HEK293 (cell line): ENCODE results near the gene PJVK.

ENCODE experiments used
- CTCF ChIA-PET: fragments of 350-600 bp; formaldehyde crosslinking; extraction: SDS; loops from one replicate; lab custom pipeline; 2021; ENCODE audit warnings: antibody characterized with exemption; lab: Yijun Ruan, JAX
- POLR2A ChIA-PET: fragments of 300-600 bp; formaldehyde crosslinking; extraction: SDS; loops from one replicate; lab custom pipeline; 2020; ENCODE audit warnings: antibody characterized with exemption, inconsistent platforms; lab: Yijun Ruan, JAX
- H3K27ac ChIP-seq: fragments of 200-500 bp; sonication (Bioruptor generic); 2 replicates; pipeline ENCODE4 v1.5.1; 2014; ENCODE audit warnings: low read depth, low read length, control low read depth, inconsistent platforms; ENCODE audit errors: extremely low read depth
- H3K36me3 ChIP-seq, 2 experiments: fragments of 200-500 bp in 1 of 2; sonication (Bioruptor generic) in 1 of 2; 1 replicate in 1 of 2; 2 replicates in 1 of 2; pipeline ENCODE4 v1.5.1; 2014 to 2017; ENCODE audit warnings: inconsistent platforms in 2 of 2, low read length in 2 of 2; ENCODE audit not compliant: control insufficient read depth in 2 of 2, insufficient read depth in 1 of 2
- H3K4me1 ChIP-seq: fragments of 200-500 bp; sonication (Bioruptor generic); 2 replicates; pipeline ENCODE4 v1.5.1; 2014; ENCODE audit warnings: mild to moderate bottlenecking, low read length, inconsistent platforms; ENCODE audit not compliant: control insufficient read depth, insufficient read depth
- H3K4me3 ChIP-seq: 2 replicates; pipeline ENCODE4 v1.5.1; 2011; ENCODE audit warnings: low read depth, mild to moderate bottlenecking, control low read depth, low read length, moderate library complexity
- H3K9me3 ChIP-seq: fragments of 200-500 bp; sonication (Bioruptor generic); 2 replicates; pipeline ENCODE4 v1.5.1; 2014; ENCODE audit warnings: low read depth, low read length, inconsistent platforms; ENCODE audit not compliant: control insufficient read depth, insufficient read depth
- BCL11A ChIP-seq: fragments of 450-650 bp; formaldehyde crosslinking; IDR thresholded peaks from 2 replicates; pipeline ENCODE4 v1.5.1; 2016; ENCODE audit warnings: low read depth, missing biosample characterization, missing genetic modification characterization
- GLI4 ChIP-seq: fragments of 450-650 bp; formaldehyde crosslinking; IDR thresholded peaks from 2 replicates; pipeline ENCODE4 v1.5.1; 2016; ENCODE audit warnings: missing biosample characterization, missing genetic modification characterization
- MYNN ChIP-seq: fragments of 450-650 bp; formaldehyde crosslinking; IDR thresholded peaks from 2 replicates; pipeline ENCODE4 v1.5.1; 2016; ENCODE audit warnings: missing biosample characterization, missing genetic modification characterization, borderline replicate concordance
- REPIN1 ChIP-seq: fragments of 450-650 bp; formaldehyde crosslinking; IDR thresholded peaks from 2 replicates; pipeline ENCODE4 v1.5.1; 2017; ENCODE audit warnings: missing biosample characterization, missing genetic modification characterization, low read depth
- SP2 ChIP-seq: fragments of 450-650 bp; formaldehyde crosslinking; IDR thresholded peaks from 2 replicates; pipeline ENCODE4 v1.5.1; 2016; ENCODE audit warnings: missing biosample characterization, missing genetic modification characterization
- YY2 ChIP-seq: fragments of 450-650 bp; formaldehyde crosslinking; IDR thresholded peaks from 2 replicates; pipeline ENCODE4 v1.5.1; 2016; ENCODE audit warnings: missing biosample characterization, missing genetic modification characterization
- ZBTB1 ChIP-seq: fragments of 450-650 bp; formaldehyde crosslinking; IDR thresholded peaks from 2 replicates; pipeline ENCODE4 v1.5.1; 2016; ENCODE audit warnings: missing biosample characterization, missing genetic modification characterization
- ZBTB17 ChIP-seq: fragments of 450-650 bp; formaldehyde crosslinking; IDR thresholded peaks from 2 replicates; pipeline ENCODE4 v1.5.1; 2016; ENCODE audit warnings: missing biosample characterization, missing genetic modification characterization
- ZBTB48 ChIP-seq: fragments of 450-650 bp; formaldehyde crosslinking; IDR thresholded peaks from 2 replicates; pipeline ENCODE4 v1.5.1; 2016; ENCODE audit warnings: missing biosample characterization, missing genetic modification characterization
- ZNF155 ChIP-seq: fragments of 450-650 bp; formaldehyde crosslinking; IDR thresholded peaks from 2 replicates; pipeline ENCODE4 v1.5.1; 2016; ENCODE audit warnings: missing biosample characterization, missing genetic modification characterization
- ZNF335 ChIP-seq: fragments of 450-650 bp; formaldehyde crosslinking; conservative IDR thresholded peaks from 2 replicates; pipeline ENCODE4 v1.5.1; 2016; ENCODE audit warnings: missing biosample characterization, missing genetic modification characterization
- ZNF366 ChIP-seq: fragments of 450-650 bp; formaldehyde crosslinking; conservative IDR thresholded peaks from 2 replicates; pipeline ENCODE4 v1.5.1; 2016; ENCODE audit warnings: missing biosample characterization, missing genetic modification characterization
- ZNF501 ChIP-seq: fragments of 450-650 bp; formaldehyde crosslinking; IDR thresholded peaks from 2 replicates; pipeline ENCODE4 v1.5.1; 2016; ENCODE audit warnings: missing biosample characterization, missing genetic modification characterization
- ZNF555 ChIP-seq: fragments of 450-650 bp; formaldehyde crosslinking; conservative IDR thresholded peaks from 2 replicates; pipeline ENCODE4 v1.5.1; 2017; ENCODE audit warnings: missing biosample characterization, mild to moderate bottlenecking, missing genetic modification characterization, inconsistent platforms
- ZNF596 ChIP-seq: fragments of 450-650 bp; IDR thresholded peaks from 2 replicates; pipeline ENCODE4 v1.5.0; 2018; ENCODE audit warnings: missing biosample characterization, mild to moderate bottlenecking, missing genetic modification characterization, moderate library complexity
- ZNF660 ChIP-seq: fragments of 450-650 bp; IDR thresholded peaks from 2 replicates; pipeline ENCODE4 v1.5.1; 2018; ENCODE audit warnings: missing biosample characterization, mild to moderate bottlenecking, missing genetic modification characterization
- ZSCAN30 ChIP-seq: fragments of 450-650 bp; IDR thresholded peaks from 2 replicates; pipeline ENCODE4 v1.5.1; 2018; ENCODE audit warnings: missing biosample characterization, mild to moderate bottlenecking, missing genetic modification characterization, moderate library complexity
- TF ChIP-seq, protein P1 (sequence below): fragments of 450-650 bp; formaldehyde crosslinking; IDR thresholded peaks from 2 replicates; pipeline ENCODE4 v1.5.1; 2016; ENCODE audit warnings: missing biosample characterization, missing genetic modification characterization, borderline replicate concordance
- TF ChIP-seq, protein P2 (sequence below): fragments of 450-650 bp; formaldehyde crosslinking; IDR thresholded peaks from 2 replicates; pipeline ENCODE4 v1.5.1; 2016; ENCODE audit warnings: missing biosample characterization, missing genetic modification characterization

The PJVK gene

DNA sequence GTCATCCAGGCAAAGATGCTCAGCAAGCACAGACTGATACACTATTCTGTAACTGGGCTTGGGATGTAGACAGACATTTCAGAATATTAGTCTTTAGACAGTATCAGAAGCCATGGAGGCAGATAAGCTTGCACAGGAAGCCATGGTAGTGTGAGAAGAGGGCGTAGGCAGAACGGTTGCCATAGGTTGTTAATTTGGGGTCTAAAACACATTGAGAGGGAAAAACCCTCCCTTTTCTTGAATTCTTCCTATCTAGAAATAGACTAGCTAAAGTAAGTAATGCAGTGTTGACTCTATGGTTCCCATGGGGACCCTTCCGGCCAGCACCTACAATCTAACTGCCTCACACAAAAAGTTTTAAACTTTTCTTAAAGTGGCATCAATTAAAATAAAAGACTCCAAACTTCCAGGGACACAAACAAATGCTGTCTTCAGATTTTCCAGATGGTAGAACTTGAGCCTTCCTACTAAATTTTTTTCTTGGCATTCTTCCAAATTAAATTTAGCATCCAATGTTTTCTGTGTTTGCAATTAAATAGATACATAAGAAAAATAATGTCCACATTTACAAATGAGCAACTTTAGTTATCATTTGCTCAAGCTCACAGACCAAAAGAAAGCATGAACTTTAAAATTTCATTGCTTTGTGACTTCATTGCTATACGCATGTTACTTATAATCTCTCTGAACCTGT lies 2.1 kb upstream of the PJVK start:
- H3K36me3 ChIP-seq, result peaks cover 9 to 52% of the 10 kb centered on the region in 2 experiments
- ChIA-PET POLR2A (interaction anchor here (0.6 to 1.9 kb wide), 3 partner anchors 16 to 18 kb away, joined by 3 to 6 read pairs (median 6); no protein-coding TSS in a partner anchor), CTCF (interaction anchor here (0.7 to 3.3 kb wide), 5 partner anchors 32 to 143 kb away, joined by 3 to 16 read pairs (median 4); no protein-coding TSS in a partner anchor)
- TF ChIP-seq BCL11A (tag by site-specific recombination) (no peak), YY2 (tag by site-specific recombination) (no peak), ZSCAN30 (no peak), MYNN (tag by site-specific recombination) (peak; percentile 86), ZBTB1 (tag by site-specific recombination) (no peak)
- TF ChIP-seq, all 188 proteins: peak for 1
- no peaks in the 10 kb centered on the region for H3K9me3 ChIP-seq
- 0 out of 2 replicates have a peak, but pooled peaks cover 9% of the 10 kb centered on the region for H3K4me1 ChIP-seq
- H3K4me3 ChIP-seq, result peak overlapping the region; percentile 92; the same call in 1 of the 2 replicates
- H3K27ac ChIP-seq, result no peak overlapping the region

DNA sequence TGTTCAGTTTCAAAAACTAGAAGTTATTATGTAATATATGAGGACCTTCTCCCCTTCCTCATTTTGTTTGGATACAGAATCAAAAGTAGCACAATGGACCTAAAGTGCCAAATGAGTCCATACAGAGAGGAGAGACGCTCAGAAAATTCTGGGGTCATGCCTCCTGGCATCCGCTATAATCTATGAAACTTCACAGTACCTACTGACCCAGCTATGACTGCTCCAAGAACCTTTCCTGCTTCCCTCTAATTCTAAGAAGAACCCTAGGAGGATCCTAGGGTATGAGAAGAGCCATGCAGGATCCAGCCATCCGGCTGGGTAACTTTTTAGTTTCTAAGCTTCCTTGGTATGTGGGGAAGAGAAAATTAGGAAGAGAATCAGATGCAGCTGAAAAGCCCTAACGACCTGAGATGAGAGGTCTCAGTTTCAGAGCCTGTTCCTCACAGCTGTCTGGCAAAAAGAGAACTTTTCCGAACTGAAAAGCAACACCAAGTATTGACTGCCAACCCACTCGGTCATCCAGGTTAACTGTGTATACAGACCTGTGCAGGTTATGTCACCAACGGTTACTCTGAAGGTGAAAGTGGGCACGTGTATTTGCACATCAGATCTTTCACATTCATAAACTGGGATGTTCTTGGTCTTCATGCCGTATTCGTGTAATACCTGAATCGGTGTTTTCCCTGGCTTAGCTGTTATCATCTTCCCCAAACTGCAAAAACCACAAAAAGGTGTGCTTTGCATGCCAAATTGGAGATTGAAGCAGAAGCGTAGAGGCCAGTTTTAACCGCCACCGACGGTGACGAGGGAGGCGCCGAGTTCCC lies 1.3 kb upstream of the PJVK start:
- CTCF ChIA-PET, result interaction anchor here (0.7 to 3.3 kb wide), 4 partner anchors 35 to 144 kb away, joined by 3 to 16 read pairs (median 4); no protein-coding TSS in a partner anchor
- POLR2A ChIA-PET, result interaction anchor here (0.6 to 2.1 kb wide), 8 partner anchors 15 to 337 kb away, joined by 5 to 33 read pairs (median 10); partner anchors contain the start of gene RBM45
- Histone ChIP-seq H3K36me3 (peaks cover 9 to 44% of the 10 kb centered on the region in 2 experiments), H3K4me3 (peak overlapping the region; percentile 92), H3K9me3 (no peaks in the 10 kb centered on the region), H3K27ac (peak overlapping the region; percentile 83), H3K4me1 (0 out of 2 replicates have a peak, but pooled peaks cover 9% of the 10 kb centered on the region)
- no peak for TF ChIP-seq ZNF155 (tag by site-specific recombination)
- TF ChIP-seq ZNF335, result 0 out of 2 replicates have a peak, but pooled peaks have one; percentile 57
- 0 out of 2 replicates have a peak, but pooled peaks have one; percentile 23 for TF ChIP-seq ZNF501 (tag by site-specific recombination)
- no peak; the same call in 1 of the 2 replicates for TF ChIP-seq ZBTB17 (tag by site-specific recombination)
- TF ChIP-seq ZNF366 (tag by site-specific recombination), result 0 out of 2 replicates have a peak, but pooled peaks have one; percentile 12

DNA sequence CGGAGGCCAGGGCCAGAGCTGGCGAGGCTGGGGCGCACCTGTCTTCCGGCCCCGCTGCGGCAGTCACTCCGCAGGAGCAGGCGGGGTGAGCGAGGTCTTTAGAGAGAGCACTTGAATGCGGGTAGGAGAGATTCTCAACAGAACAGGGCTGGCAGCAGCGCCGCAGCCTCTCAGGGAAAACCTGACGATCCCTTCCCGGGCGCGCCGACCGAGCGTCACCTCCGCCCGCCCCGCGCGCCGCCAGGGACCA lies 729 bp upstream of the PJVK start:
- 0 out of 2 replicates have a peak, but pooled peaks cover 9% of the 10 kb centered on the region for H3K4me1 ChIP-seq
- ChIA-PET POLR2A (interaction anchor here (0.6 to 2.1 kb wide), 21 partner anchors 13 to 805 kb away, joined by 3 to 33 read pairs (median 6); partner anchors contain the start of genes PDE11A, PLEKHA3 and RBM45), CTCF (interaction anchor here (3.3 kb wide), 1 partner anchor 36 kb away, joined by 16 read pairs; no protein-coding TSS in a partner anchor)
- TF ChIP-seq, protein P1, sequence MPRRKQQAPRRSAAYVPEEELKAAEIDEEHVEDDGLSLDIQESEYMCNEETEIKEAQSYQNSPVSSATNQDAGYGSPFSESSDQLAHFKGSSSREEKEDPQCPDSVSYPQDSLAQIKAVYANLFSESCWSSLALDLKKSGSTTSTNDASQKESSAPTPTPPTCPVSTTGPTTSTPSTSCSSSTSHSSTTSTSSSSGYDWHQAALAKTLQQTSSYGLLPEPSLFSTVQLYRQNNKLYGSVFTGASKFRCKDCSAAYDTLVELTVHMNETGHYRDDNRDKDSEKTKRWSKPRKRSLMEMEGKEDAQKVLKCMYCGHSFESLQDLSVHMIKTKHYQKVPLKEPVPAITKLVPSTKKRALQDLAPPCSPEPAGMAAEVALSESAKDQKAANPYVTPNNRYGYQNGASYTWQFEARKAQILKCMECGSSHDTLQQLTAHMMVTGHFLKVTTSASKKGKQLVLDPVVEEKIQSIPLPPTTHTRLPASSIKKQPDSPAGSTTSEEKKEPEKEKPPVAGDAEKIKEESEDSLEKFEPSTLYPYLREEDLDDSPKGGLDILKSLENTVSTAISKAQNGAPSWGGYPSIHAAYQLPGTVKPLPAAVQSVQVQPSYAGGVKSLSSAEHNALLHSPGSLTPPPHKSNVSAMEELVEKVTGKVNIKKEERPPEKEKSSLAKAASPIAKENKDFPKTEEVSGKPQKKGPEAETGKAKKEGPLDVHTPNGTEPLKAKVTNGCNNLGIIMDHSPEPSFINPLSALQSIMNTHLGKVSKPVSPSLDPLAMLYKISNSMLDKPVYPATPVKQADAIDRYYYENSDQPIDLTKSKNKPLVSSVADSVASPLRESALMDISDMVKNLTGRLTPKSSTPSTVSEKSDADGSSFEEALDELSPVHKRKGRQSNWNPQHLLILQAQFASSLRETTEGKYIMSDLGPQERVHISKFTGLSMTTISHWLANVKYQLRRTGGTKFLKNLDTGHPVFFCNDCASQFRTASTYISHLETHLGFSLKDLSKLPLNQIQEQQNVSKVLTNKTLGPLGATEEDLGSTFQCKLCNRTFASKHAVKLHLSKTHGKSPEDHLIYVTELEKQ (tag by site-specific recombination), result no peak
- peak; percentile 51; the same call in 1 of the 2 replicates for TF ChIP-seq ZNF596 (tag by site-specific recombination)
- TF ChIP-seq ZBTB48 (tag by site-specific recombination), result peak; percentile 78
- TF ChIP-seq GLI4 (tag by site-specific recombination), result no peak
- TF ChIP-seq ZNF155 (tag by site-specific recombination), result no peak
- TF ChIP-seq SP2 (tag by site-specific recombination), result no peak
- no peak for TF ChIP-seq ZNF555 (tag by site-specific recombination)
- TF ChIP-seq ZNF660 (tag by site-specific recombination), result 0 out of 2 replicates have a peak, but pooled peaks have one; percentile 32
- TF ChIP-seq REPIN1, result no peak
- TF ChIP-seq, protein P2, sequence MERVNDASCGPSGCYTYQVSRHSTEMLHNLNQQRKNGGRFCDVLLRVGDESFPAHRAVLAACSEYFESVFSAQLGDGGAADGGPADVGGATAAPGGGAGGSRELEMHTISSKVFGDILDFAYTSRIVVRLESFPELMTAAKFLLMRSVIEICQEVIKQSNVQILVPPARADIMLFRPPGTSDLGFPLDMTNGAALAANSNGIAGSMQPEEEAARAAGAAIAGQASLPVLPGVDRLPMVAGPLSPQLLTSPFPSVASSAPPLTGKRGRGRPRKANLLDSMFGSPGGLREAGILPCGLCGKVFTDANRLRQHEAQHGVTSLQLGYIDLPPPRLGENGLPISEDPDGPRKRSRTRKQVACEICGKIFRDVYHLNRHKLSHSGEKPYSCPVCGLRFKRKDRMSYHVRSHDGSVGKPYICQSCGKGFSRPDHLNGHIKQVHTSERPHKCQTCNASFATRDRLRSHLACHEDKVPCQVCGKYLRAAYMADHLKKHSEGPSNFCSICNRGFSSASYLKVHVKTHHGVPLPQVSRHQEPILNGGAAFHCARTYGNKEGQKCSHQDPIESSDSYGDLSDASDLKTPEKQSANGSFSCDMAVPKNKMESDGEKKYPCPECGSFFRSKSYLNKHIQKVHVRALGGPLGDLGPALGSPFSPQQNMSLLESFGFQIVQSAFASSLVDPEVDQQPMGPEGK (tag by site-specific recombination), result no peak
- H3K4me3 ChIP-seq, result peak overlapping the region; percentile 92
- peaks cover 9 to 39% of the 10 kb centered on the region in 2 experiments for H3K36me3 ChIP-seq
- peak overlapping the region; percentile 83 for H3K27ac ChIP-seq
- no peaks in the 10 kb centered on the region for H3K9me3 ChIP-seq
